Uterus (tissue), 4 donors: ENCODE data around the gene DALRD3. TPM values are rescaled to one million over a fixed set of nuclear protein-coding genes. Genes with fewer than 3 reads are reported as not detected.

Source experiments
- DNase-seq, 2 donors: peaks; one replicate each; pipeline ENCODE4 v3.0.0-alpha.2; 2019 to 2020
- H3K27ac ChIP-seq, 2 donors: fragments of 200-600 bp; sonication (generic); 1 replicate in 1 of 2; 2 replicates in 1 of 2; pipeline ENCODE4 v1.5.1; 2016 to 2018
- H3K27me3 ChIP-seq, 2 donors: fragments of 200-600 bp; sonication (generic); one replicate each; pipeline ENCODE4 v1.5.1; 2018 to 2019; ENCODE audit warnings: control low read depth in 1 of 2
- H3K36me3 ChIP-seq, 2 donors: fragments of 200-600 bp; sonication (generic); one replicate each; pipeline ENCODE4 v1.5.1; 2019; ENCODE audit warnings: control low read depth in 1 of 2
- H3K4me1 ChIP-seq, 2 donors: fragments of 200-600 bp; sonication (generic); one replicate each; pipeline ENCODE4 v1.5.1; 2018 to 2019; ENCODE audit warnings: control low read depth in 1 of 2
- H3K4me3 ChIP-seq, 2 donors: fragments of 200-600 bp; sonication (generic); 1 replicate in 1 of 2; 2 replicates in 1 of 2; pipeline ENCODE4 v1.5.1; 2018 to 2019; ENCODE audit warnings: mild to moderate bottlenecking in 1 of 2
- H3K9me3 ChIP-seq, 2 donors: fragments of 200-600 bp; sonication (generic); one replicate each; pipeline ENCODE4 v1.5.1; 2019; ENCODE audit warnings: control low read depth in 1 of 2
- POLR2A ChIP-seq, 2 donors: fragments of 450-650 bp; IDR thresholded peaks; one replicate each; pipeline ENCODE4 v1.6.1; 2016; ENCODE audit warnings: antibody characterized with exemption in 2 of 2, mild to moderate bottlenecking in 1 of 2, moderate library complexity in 1 of 2
- intact Hi-C: fragments of 100-400 bp; cut with DNase I; formaldehyde crosslinking; loops from one replicate; pipeline ENCODE4 v1.15.1; 2023; ENCODE audit warnings: low total_unique reads
- total RNA-seq, 4 donors: library from RNA; depleted of rRNA in 3 of 4; stranded (reverse); fragments of >200 nt in 3 of 4; gene quantifications; one replicate each; pipeline versions ENCODE4 v1.1.0 to v1.2.4, GENCODE V29; 2014 to 2023
- TF ChIP-seq, protein P1 (sequence below), 4 experiments: fragments of 200-600 bp in 2 of 4; fragments of 450-650 bp in 2 of 4; sonication (generic) in 2 of 4; IDR thresholded peaks; one replicate each; pipeline ENCODE4 v1.5.1; 2016 to 2019; ENCODE audit warnings: antibody characterized with exemption in 4 of 4, mild to moderate bottlenecking in 2 of 4, moderate library complexity in 1 of 4
- donor health status: DM: yes; HTN: yes; CAD: no.

The DALRD3 gene
- total RNA-seq, 4 donors from 2014 or later, result 13.8 to 93.0 (median 27.7) TPM

DNA sequence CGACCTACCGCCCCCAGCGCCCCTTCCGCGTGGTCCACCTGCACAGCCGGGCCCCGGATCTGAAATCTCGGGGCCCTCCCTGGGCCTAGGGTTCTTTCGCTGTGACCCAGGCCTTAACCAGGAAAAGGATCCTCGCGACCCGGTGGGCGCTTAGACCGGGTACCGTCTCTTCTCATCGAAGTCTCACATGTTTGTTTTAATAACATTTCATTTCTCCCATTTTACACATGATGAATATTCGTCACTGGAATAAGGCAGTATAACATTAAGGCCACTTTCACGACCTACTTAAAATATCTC is 277 bp upstream of the DALRD3 start:
- TF ChIP-seq POLR2A (IDR thresholded peaks at IDR 0.05), result no peak
- TF ChIP-seq, protein P1, sequence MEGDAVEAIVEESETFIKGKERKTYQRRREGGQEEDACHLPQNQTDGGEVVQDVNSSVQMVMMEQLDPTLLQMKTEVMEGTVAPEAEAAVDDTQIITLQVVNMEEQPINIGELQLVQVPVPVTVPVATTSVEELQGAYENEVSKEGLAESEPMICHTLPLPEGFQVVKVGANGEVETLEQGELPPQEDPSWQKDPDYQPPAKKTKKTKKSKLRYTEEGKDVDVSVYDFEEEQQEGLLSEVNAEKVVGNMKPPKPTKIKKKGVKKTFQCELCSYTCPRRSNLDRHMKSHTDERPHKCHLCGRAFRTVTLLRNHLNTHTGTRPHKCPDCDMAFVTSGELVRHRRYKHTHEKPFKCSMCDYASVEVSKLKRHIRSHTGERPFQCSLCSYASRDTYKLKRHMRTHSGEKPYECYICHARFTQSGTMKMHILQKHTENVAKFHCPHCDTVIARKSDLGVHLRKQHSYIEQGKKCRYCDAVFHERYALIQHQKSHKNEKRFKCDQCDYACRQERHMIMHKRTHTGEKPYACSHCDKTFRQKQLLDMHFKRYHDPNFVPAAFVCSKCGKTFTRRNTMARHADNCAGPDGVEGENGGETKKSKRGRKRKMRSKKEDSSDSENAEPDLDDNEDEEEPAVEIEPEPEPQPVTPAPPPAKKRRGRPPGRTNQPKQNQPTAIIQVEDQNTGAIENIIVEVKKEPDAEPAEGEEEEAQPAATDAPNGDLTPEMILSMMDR (IDR thresholded peaks at IDR 0.05), result no peak
- H3K27ac ChIP-seq, result peak overlapping the region; percentile 75 to 76
- H3K4me3 ChIP-seq, result peak overlapping the region; percentile 56 to 78
- H3K36me3 ChIP-seq, result no peaks in the 10 kb centered on the region
- peaks cover 0 to 14% of the 10 kb centered on the region in 2 donors for H3K4me1 ChIP-seq
- intact Hi-C loops, result no loop called here
- H3K27me3 ChIP-seq, result no peaks in the 10 kb centered on the region
- DNase-seq, result no peak
- no peaks in the 10 kb centered on the region for H3K9me3 ChIP-seq

DNA sequence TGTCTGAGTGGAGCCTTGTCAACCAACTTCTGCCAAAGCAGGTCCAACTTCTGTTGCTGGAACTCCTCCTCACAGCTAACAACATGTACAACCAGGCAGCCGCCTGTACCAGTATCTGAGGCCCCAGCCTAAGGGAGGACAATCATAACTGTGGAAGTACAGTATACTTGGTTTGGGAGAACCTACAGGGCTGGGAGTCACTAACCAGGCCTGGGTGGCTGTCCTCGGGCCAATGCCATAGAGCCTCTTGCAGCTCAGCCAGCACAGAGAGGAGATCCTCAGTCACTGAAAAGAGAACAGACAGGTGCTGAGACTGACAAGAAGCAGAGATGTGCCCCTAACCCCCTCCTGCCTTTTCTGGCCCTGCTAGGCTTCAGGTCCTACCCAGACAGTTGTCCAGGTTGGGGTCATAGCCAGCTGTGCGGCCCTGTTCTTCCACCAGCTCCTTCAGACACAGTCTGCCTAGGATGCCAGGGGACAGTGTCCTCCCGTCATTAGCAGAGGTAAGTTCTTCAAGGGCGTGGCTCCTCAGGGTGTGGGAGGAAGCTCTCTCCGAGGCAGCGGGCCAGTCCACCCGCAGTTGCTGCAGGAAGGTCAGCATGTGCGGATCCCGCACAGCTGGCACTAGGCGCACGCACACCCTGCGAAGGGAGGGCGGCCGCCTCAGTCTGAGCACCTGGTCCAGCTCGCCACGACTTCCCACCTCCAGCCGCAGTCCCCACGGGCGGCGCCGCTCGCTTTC is 980 bp downstream of the DALRD3 start:
- Histone ChIP-seq H3K27ac (peak overlapping the region in 1 of 2 donors; percentile 75), H3K36me3 (no peaks in the 10 kb centered on the region), H3K9me3 (no peaks in the 10 kb centered on the region), H3K4me3 (peak overlapping the region; percentile 56 to 78), H3K27me3 (no peaks in the 10 kb centered on the region), H3K4me1 (peaks cover 0 to 14% of the 10 kb centered on the region in 2 donors)
- TF ChIP-seq, protein P1 (IDR thresholded peaks at IDR 0.05), result no peak
- TF ChIP-seq POLR2A (IDR thresholded peaks at IDR 0.05), result no peak
- intact Hi-C loops, result no loop called here
- no peak for DNase-seq

DNA sequence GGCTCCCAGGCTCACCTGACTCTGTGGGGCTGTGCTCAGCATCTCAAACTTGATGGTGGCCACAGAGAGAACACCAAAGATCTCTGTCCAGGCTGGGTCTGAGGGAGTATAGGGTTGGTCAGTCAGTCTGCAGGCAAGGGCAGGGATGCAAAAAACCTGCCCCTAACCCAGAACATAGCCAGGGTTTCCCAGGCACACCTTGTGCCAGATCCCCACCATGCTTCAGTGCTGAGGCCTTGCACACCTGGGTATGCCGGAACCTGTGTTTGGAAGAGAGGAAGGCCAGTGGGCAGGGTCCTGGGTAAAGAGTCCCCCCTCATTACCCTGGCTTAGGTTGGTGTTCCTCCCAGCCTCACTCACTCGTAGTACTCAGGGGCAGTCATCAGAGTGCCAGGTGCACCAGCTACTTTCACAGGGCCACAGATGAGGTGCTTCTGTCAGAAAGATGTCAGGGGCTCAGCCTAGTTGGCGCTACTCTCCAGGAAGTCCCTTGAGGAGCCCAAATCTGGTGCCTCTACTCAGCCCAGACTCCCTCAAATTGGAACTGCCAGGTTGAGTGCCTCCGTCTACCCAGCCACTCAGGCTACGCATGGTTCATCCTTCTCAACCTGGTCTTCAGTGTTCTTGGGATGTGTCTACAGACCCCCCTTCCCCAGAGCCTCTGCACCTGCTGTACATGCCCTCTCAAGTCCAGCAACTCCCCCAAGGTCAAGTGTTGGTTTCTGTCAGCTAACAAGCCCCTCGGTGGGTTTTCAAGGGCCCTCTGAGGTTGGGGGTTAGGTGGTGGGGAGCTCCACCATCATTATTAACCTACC is 1.8 kb downstream of the DALRD3 start:
- Histone ChIP-seq H3K27ac (no peak overlapping the region), H3K4me1 (peaks cover 0 to 14% of the 10 kb centered on the region in 2 donors), H3K36me3 (no peaks in the 10 kb centered on the region), H3K27me3 (no peaks in the 10 kb centered on the region), H3K9me3 (no peaks in the 10 kb centered on the region), H3K4me3 (no peak overlapping the region)
- DNase-seq, result no peak
- TF ChIP-seq POLR2A (IDR thresholded peaks at IDR 0.05), result no peak
- intact Hi-C loops, result no loop called here

DNA sequence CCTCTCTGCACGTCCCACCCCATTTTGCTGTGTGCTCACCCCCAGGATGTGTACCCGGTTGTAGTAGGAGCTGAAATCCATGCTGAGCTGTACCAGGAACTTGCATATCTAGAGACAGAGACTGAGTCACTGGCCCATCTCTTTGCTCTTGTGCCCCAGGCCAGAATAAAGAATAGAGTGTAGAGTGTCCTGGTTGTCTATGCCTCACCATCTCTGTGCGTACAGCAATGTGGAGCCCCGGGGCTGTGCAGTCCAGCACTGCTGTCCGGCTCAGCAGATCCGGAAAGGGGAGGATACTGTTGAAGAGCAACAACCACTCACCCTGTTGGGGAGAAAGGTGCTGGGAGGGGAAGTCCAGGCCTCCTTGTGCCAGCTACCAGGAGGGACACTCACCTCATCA is 2.6 kb downstream of the DALRD3 start:
- intact Hi-C loops, result no loop called here
- Histone ChIP-seq H3K36me3 (no peaks in the 10 kb centered on the region), H3K4me3 (no peak overlapping the region), H3K27me3 (no peaks in the 10 kb centered on the region), H3K4me1 (peaks cover 0 to 14% of the 10 kb centered on the region in 2 donors), H3K9me3 (no peaks in the 10 kb centered on the region), H3K27ac (no peak overlapping the region)
- no peak for DNase-seq
- TF ChIP-seq POLR2A (IDR thresholded peaks at IDR 0.05), result no peak
- TF ChIP-seq, protein P1 (IDR thresholded peaks at IDR 0.05), result no peak

DNA sequence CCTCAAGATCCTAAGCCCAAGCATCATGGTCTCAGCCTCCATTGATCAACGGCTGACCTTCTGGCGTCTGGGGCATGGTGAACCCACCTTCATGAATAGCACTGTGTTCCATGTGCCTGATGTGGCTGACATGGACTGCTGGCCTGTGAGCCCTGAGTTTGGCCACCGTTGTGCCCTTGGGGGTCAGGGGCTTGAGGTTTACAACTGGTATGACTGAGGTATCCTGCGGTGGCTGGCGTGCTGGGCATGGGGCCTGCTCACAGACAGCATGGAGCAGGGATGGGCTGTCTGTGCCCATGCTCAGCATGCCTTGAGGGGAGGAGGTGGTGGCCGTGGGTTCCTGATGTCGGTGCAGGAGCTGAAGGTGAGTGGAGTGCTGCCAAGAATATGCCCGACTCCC is 3.3 kb downstream of the DALRD3 start:
- Histone ChIP-seq H3K9me3 (no peaks in the 10 kb centered on the region), H3K27ac (no peak overlapping the region), H3K4me3 (no peak overlapping the region), H3K36me3 (no peaks in the 10 kb centered on the region), H3K4me1 (peaks cover 0 to 14% of the 10 kb centered on the region in 2 donors), H3K27me3 (no peaks in the 10 kb centered on the region)
- no peak for DNase-seq
- TF ChIP-seq, protein P1 (IDR thresholded peaks at IDR 0.05), result no peak
- TF ChIP-seq POLR2A (IDR thresholded peaks at IDR 0.05), result no peak
- intact Hi-C loops, result no loop called here
